Stimulated activated CD8-positive, alpha-beta memory T cell treated with anti-CD3 and anti-CD28 coated beads, Interleukin-7, amount 100 ng/mL, for 24 hours (primary cell): ENCODE data around the gene FRMD4A.

Experiments
- DNase-seq: peaks from one replicate; pipeline ENCODE4 v3.0.0-alpha.2; 2020; ENCODE audit warnings: low read depth

The FRMD4A gene

DNA sequence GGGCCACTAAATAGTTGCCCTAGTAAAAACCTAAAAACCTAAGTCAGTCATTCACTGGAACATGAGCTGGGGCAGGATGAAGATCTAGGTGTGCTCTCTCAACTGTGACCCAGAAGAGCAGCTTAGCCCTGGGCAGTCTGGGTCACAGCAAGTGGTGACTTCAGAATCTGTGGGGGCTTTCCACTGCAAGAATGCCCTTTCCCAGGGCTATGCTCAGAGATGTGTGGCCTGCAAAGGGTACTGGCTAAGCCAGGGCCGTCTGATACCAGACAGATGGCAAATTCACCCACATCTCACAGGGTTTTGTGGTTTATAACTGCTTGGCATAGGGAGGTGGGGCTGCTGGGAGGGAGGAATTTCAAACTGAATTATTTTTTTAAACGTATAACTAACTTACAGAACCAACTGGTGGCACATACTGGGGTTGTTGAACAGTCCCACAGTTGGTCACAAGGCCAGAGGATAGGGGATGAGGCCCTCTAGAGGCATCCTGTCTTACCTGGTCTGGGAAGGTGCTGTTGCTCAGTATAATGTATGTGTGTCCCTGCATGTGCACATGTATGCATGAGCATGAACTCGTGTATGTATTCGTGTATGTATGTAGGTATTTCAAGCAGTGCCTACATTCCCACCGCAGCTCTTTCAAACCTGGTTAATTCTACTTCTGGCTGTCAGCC is 680.7 kb downstream of the FRMD4A start:
- DNase-seq: no peak

DNA sequence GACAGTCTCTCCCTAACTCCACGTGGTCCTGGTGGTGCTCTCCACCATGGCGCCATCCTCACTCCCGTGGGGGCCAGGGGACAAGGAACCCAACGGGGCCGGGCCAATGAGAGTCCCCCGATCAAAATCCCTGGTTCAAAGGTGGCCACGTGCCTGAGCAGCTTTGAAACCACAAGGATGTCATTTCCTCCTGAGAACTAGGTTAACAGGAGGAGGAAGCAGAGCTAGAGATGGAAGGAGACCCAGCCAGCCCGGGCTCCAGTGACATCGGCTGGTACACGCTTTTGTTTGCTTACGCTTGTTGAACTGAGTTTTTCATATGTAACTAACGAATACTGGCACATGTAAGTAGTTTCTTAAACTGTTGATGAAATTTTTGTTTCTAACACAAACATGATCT is 682.3 kb downstream of the FRMD4A start:
- no peak for DNase-seq

DNA sequence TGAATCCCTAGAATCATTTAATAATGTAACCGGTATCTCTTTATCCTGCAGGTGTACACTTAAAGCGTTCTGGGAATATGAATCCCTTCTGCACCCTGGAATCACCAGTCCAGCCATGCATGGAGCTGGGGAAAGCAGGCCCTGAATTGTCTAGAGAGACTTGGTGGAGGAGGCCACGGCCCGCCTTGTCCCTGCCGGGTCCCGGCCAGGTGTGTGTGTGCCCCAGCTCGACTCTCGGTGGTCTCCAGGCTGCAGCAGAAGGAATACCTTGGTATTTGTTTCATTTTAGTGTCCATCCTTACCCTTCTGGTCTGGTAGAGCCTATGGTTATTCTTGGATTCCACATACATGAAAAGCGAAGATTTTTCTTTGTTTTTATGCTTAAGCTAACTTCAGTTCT is 685.9 kb downstream of the FRMD4A start:
- no peak for DNase-seq

DNA sequence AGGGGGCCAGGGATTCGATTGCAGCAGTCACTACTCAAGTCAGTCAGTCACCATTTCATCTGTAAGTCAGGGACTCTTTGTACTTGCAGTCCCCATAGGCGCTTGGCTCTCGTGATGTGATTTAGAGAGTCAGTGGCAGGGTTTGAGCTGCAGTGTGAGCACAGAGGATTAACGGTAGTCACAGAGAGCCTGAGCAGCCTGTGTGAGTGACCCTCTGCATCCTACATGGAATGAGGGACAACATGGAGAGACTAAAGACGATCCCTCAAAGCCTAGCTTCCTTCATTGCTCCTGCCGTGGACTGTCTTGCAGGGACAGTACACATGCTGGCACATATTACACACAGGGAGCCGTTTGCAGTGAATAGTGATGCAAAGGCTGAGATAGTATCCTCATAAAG is 687.7 kb downstream of the FRMD4A start:
- no peak for DNase-seq

DNA sequence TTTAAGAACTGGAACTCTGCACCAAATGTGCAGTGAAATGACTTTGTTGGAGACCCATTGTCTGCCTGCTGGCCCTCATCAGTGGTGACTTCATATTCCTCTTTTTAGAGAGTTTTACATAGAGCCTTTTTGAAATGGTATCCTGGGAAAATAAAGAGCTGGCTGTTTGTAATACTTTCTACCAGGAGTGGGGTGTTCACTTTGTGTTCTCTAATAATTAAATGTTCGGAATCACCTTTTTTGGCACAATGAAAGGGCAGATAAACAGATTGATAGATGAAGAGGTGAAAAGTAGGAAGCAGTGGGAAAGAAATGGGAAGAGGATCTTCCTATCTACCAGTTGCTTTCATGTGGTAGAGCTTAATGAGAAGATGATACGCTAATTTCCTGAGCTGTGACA is 688.4 kb downstream of the FRMD4A start:
- no peak for DNase-seq

DNA sequence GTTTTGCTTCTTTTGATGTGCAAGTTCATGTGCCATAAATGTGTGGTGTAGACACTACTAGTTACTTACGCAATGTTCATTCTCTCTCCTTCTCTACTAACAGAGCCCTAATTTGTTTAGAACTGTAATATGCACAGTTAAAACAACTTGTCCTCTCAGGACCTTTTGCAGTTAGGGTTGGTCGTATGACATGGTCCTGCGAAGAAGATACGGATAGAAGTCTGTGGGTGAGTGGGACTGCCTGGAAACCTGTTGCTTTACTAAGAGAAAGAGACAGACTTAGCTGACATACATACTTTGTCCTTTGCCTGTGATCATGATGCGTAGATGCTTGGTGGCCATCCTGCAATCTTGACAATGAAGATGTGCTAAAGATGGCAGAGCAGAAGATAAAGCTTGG is 692.8 kb downstream of the FRMD4A start:
- no peak for DNase-seq

DNA sequence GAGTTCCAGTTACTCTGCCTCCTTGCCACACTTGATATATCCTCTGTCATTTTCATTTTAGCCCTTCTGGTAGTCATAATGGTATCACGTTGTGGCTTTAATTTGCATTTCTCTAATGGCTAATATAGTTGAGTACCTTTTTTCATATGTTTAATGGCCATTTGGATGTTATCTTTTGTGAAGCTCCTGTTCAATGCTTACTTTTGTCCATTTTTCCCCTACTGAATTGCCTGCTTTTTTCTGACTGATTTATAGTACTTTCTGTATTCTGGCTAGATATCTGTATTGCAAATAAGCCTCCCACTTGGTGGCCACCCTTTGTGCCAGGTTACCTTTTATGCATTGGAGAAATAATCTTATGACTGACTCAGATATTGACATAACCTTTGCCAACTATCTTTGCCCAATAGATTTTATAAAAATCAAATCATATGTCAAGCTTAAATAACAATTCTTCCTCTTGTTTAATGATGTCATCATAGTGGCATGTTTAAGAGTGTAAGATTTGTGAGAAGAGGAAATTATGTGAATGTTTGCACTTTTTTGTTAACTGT is 693.3 kb downstream of the FRMD4A start:
- DNase-seq: no peak

DNA sequence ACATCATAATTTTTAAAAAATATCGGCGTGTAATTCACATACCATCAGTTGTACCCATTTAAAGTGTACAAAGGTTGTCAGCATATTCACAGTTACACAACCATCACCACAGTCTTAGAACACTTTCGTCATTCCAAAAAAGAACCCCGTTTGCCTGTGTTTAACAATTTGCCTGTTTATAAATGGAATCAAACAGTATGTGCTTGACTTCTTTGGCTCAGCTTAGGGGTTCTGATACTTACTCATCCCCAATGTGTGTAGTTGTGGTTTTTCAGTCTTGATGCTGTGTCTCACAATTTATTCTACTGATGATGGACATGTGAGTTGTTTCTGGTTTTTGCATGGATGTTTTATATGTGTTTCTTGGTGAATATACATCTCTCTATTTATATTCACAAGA is 693.9 kb downstream of the FRMD4A start:
- no peak for DNase-seq

DNA sequence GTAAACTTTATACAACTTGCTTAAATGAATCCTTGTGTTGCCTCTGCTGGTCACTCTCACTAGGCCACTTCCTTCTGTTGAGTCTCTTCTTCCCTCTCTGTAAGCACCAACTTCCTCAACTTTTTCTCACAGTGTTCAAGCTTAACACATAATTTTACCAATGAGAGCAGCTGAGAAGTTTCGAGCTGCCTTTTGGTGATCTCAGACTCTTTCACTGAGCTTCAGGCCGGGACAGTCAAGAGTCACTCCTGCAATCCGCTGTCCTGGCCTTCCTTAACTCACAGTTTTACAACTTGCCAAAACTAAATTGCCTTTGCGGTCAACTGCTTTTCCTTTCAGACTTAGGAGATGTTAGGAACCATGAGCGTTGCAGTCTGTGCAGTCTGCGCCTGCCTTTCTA is 696.5 kb downstream of the FRMD4A start:
- DNase-seq: no peak

DNA sequence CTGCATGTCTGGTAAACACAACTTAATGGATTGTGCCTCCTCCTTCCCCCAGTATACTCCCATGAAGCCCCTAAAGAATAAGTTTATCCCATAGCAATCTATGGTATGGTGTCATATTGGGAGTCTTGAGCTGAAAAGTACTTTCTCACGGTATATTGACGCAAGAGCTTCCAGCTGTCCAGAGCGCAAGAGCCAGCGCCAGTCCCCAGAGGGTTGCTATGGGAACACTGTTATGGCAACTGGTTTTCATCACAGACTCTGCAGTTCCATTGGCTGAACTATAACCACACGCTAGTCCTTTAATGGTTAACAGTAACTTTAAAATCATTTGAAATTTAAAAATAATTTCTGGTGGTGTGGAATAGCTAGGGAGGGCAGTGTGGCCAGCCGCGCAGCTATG is 697.0 kb downstream of the FRMD4A start:
- no peak for DNase-seq

DNA sequence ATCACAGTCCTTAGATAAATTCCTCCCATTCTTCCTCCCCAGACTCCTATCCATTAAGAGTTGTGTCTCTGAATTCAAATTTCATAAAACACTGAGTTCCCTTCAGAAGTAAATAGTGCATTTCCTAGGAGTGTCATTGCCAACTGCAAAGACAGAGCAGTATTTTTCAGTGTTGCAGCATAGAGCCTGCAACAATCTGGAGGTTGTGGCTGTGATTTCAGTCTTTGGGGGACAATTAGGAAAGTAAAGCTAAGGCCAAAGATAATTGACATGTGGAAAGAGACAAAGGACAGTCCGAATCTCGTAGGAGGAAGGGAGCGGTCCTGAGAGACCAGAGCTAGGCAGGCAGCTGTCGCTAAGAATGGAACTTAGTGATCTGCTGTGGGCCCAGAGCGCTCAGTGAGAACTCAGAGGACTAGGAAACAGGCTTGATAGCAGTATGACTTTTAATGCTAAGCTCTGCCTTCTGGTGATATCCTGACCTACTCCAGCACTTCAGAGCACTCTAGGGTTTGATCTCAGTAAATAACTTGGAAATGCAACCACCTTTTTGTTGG is 697.8 kb downstream of the FRMD4A start:
- no peak for DNase-seq

DNA sequence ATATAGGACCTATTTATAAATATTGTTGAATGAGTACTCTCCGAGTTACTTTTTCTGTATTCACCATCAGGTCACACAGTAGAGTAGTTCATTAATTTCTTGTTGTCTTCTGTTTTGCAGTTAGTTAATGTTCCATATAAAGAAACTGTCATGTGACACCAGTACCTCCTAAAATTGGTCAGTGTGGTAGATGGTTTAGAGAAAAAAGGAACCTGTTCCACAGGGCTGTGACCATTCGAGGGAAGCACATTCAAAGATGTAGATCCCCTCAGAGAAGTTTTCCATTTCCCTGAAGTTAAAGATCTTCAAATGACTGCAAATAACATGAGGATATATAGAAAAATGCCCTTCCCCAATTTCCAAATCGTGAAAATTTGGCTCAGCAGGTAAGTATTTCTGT is 698.3 kb downstream of the FRMD4A start:
- no peak for DNase-seq

DNA sequence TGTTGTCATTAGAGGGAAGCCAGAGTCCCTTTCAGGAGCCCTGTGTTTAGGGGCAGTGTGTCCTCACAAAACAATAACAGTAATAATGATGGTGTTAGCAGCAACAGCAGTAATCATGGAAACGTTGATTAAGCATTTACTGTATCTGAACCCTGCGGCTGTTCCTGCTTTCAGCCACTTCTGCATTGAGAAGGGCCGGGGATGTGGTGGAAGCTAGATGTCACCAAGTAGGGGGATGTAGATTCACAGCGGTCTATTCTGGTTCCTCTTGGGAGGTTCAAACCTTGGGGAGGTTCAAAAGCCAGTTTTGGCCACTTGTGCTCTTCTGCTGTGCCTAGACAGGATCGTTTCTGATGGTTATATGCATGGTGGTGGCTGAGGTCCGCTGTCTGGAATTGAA is 699.1 kb downstream of the FRMD4A start:
- no peak for DNase-seq

DNA sequence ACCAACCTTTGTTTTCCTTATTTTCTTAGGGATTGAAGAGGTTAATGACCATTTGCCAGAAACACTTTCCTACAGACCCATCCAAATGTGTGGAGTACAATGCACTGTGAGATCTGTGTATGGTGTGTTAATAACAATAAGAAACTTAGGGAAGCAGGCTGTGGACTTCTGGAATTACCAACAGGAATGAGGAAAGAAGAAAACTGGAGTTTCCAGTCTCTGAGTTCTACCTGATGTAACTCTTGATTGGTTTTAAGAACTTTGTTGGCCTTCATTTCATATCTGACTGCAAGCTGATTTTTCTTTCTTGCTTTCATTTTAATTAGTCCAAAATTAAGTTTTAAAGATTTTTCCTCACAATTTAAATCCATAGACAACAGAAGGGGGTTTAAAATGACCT is 700.5 kb downstream of the FRMD4A start:
- no peak for DNase-seq

DNA sequence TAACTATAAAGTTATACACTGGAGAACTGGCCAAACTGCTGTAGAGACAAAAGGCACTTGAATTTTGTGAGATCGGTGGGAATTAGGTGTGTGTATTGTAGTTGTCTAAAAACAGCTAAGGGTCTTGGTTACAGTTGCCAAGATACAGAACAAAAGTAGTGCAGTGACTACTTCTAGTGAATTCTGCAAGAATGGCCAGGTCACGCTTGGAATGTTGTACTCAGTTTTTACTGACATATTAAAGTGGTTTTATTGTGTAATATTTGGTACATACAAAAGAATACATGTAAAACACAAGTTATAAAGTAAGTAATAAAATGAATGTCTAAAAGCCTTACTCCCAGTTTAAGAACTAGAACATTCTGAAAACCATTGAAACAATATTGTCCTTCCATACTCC is 701.6 kb downstream of the FRMD4A start:
- DNase-seq: no peak

DNA sequence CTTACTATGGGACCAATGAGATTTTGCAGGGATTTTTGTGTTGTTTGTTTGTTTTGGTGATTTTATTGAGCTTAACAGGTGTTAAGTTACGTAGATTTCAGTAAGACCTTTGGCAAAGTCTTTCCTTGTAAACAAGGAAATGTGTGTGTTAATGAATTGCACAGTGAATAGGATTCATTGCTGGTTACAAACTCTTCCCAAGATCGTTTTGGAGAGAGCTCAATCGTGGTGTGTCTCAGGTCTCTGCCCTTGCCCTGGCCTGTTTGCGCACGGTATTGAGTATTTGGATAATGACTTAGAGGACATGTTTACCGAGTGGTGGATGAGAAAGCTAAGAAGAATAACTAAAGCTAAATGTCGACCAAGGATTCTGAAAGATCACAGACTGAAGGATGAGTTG is 702.1 kb downstream of the FRMD4A start:
- DNase-seq: no peak

DNA sequence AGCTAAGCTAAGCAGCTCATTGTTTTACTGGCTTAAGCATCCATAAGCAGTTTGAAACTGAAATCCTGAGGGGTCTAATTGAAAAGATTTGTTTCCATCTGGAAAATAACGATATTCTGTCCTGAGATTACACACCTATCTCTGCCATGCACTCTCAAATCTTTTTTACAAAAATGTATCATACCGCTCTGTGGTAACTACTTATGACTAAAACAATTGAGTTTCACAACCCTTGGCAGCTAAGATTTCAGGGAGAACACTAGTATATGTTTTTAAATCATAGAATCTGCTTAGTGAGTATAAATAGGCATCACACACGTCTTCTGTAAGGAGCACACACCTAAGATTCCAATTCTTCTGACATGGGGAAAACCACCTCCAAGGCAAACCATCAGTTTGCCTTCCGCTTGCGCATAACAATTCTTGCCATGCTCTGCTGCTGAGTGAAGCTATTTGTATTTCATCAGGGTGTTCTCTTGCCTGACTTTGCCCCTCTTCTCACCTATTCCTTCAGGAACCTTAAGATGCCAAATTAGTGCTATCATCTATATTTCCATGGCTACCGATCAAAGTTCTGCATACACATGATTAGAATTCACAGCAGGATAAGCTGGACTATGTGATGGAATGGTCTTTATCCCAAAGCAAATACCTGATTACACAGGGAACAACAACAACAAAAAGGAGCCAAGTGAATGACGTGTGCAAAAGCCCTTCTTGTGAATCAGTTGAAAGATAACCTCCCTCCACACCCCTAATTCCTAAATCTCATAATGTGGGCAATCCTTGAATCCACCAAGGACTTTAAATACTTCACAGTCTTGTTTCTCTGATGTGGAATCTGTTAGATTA is 703.0 kb downstream of the FRMD4A start:
- no peak for DNase-seq

DNA sequence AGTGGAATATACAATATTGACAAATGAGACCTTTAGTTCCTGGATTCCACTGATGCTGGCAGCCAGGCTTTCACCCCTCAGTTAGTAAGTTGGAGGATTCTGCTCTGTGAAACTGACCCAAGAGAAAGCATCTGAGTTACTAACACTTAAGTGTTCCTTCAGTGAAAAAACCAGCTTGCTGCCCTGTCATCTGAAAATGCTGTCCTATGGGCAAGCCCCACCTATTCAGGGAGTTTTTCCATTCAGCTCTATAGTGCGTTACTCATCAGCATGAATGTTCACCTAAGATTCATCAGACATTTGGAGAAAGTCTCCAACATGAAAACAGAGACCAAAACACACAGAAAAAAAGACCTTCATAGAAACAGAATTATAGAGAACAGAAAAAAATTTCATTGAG is 706.1 kb downstream of the FRMD4A start:
- DNase-seq: no peak

DNA sequence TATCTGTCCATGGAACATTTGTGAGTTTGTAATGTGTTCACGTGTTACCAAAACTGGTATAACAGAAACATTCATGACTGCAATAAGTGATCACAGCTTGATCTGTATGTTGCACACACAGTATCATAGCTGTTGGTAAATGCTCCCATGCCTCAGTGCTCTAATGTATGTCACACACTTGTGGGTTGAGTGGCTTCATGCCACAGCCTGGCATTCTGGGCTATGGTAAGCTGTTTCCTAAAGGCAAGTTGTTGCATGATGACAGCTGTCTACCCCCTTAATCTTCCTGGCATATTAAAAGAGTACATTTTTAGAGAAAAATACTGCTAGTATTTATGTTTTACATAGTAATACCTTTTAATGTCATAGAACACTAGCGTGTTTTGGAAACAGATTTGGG is 708.8 kb downstream of the FRMD4A start:
- no peak for DNase-seq

DNA sequence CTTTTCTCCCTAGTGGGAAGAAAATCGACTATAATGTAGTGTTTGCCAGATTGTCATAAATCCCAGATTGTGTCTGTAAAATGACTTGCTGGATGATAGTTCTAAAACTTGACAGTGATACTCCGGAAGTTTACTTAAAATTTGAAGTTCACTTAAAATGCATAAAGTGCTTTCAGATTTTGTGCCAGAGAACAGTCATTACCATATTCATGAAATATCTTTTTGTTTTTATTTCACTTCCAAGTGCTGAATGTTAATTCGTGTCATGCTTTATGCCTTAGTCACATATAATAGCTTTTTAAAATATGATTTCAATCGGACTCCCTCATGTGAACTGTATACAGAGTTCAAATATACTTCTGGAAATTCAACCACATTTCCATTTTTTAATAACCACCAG is 713.6 kb downstream of the FRMD4A start:
- no peak for DNase-seq

DNA sequence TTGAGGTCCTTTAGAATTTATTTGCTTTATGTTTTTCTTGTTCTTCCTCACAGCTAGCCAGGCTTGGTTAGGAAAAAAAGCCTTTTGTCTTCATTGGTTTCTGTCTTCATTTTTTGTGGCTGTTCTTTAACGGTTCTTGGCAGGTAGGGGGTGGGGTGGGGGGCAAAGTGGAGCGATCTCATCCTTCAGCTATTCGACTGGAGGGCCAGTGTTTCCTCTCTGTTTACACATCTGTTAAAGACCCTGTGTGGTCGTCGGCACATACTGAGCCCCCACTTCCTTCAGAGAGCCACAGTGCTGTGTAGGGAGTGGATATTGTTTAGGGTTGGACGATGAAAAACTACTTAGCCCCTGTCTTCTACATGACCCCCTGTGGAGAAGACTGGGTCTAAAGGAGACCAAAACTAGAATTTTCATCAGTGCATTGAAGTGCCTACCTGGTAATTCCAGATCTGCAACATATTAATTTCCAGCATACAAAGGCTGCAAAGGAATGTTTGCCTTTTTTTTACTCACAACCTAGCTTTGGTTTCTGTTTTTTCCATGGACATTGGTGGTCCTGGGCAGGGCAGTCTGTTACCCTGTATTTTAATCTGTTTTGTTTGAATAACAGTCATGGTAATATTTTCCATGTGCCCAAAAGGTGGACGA is 714.9 kb downstream of the FRMD4A start:
- no peak for DNase-seq

DNA sequence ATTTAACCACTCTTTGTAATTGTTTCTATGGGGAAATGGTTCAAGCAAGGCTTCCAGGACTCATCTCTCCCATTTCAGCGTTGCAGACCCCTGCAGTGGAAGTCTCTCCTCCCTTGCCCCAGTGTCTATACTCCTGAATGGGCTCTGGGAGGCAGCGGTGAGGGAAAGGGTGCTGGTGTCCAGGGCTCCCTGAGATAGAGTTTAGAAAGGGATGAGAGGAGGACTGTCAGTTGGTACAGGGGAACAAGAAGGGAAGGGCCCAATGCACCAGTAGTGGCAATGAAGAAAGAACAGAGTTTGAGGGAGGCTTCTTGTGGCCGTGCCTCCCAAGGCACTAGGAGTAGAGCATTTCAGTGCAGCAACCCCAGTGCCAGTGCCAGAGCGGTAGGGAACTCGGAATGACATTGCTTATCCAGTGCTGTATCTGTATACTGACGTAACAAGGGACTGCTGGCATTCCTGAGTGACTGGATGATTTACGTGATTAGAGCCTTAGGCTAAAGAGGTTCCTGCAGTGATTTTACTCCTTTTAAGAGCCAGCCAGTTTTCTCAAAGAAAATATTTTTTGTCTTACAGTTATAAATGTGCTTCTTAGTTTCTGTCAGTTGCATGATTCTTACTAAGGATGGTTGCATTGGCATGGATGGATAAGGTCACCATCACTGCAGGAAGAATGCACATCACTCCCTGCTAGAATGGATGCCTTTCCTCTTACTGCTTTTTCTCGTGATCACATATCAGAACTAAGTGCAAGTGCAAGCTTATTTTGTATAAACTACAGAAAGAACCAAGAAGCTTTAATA is 716.0 kb downstream of the FRMD4A start:
- DNase-seq: no peak
